Urothelium cell line (cell line): ENCODE results near the gene AGPAT4.
"Not testable (repeated sequence)": the region's sequence is repeated elsewhere in the genome, so short reads cannot be mapped to it uniquely, and the experiment has no call there.

Experiments
- DNase-seq: peaks from one replicate; pipeline ENCODE4 v3.0.0; 2011; ENCODE audit warnings: low spot score, mixed read lengths
- FAIRE-seq: peaks from 2 replicates; lab custom pipeline; 2011; peaks lifted over from hg19 to GRCh38; lab: Jason Lieb, UNC

AGPAT4 gene

DNA sequence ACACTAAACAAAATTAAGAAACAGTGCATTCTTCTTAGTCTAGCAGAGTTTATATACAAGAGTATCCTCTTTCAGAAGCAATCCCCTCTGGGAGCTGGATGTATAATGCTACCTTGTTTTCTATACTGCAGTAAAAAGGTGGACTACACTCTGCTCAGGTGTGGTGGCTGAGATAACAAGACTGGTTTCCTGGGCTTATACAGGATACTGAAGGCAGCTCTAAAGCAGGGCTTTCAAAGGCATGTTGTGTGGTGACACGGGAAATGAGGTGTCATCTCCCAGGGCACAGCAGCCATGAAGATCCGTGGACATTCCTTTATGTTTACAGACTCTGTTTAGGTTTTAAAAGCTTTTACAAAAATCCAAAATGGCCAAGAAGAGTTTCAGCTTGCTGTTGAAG is 145.6 kb downstream of the AGPAT4 start:
- DNase-seq (no peak), FAIRE-seq (no peak)

- FAIRE-seq (no peak), DNase-seq (no peak)
Observed at GRCh38 chr6:161127071-161127740, 146.7 kb downstream of the AGPAT4 start.

DNA sequence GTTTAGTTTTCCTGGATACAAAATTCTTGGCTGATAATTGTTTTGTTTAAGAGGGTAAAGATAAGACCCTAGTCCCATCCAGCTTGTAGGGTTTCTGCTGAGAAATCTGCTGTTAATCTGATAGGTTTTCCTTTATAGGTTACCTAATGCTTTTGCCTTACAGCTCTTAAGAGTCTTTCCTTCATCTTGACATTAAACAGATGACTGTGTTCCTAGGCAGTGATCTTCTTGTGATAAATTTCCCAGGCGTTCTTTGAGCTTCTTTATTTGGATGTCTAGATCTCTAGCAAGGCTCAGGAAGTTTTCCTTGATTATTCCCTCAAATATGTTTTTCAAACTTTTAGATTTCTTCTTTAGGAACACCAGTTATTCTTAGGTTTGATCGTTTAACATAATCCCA is 148.3 kb downstream of the AGPAT4 start:
- no peak for FAIRE-seq
- no peak for DNase-seq

- FAIRE-seq, DNase-seq: not testable (repeated sequence)
Observed at GRCh38 chr6:161123319-161123718, 150.5 kb downstream of the AGPAT4 start.

- DNase-seq (no peak), FAIRE-seq (no peak)
Observed at GRCh38 chr6:161117942-161118341, 155.9 kb downstream of the AGPAT4 start.

DNA sequence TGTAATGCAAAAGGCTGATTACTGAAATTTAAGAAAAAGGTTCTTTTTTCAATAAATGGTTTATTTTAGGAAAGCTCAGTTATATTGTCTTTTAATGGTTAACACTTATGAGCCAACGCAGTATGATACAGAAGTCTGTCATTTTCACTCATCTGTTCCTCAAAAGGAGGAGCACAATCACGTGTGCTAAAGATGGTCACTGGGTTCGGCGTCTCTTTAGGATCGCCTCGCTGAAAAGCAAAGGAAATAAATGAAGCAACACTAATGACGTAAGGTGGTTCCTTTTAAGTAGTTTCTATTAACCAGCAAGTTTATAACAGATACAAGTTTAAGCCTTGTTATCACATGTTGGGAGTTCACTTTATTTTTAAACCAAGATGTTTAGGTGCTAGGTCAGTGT is 156.6 kb downstream of the AGPAT4 start:
- no peak for DNase-seq

DNA sequence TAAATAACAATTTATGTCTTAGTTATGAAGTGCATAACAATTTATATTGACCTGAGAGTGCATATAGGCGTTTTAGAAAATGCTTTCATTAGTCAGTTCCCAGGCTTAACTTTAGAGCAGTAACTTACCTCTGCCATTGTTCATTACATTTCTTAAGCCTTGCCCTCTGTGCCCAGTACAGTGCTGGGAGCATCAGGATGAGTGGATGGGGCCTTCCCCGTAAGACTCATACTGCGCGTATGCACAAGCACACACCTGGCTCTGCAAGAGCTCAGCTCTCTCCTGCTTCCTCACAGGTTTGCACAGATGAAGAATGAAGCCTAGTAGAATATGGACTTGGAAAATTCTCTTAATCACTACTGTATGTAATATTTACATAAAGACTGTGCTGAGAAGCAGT is 157.3 kb downstream of the AGPAT4 start:
- DNase-seq = no peak
- no peak for FAIRE-seq

More for the DNA sequence above, 156.6 kb downstream of the AGPAT4 start:
- no peak for FAIRE-seq

GRCh38 chr6:161115468-161115867 is 158.4 kb downstream of the AGPAT4 start:
- DNase-seq (no peak), FAIRE-seq (no peak)

- no peak for DNase-seq
- FAIRE-seq = no peak
Observed at GRCh38 chr6:161111261-161111660, 162.6 kb downstream of the AGPAT4 start.

GRCh38 chr6:161110028-161110779 is 163.7 kb downstream of the AGPAT4 start:
- no peak for FAIRE-seq

DNA sequence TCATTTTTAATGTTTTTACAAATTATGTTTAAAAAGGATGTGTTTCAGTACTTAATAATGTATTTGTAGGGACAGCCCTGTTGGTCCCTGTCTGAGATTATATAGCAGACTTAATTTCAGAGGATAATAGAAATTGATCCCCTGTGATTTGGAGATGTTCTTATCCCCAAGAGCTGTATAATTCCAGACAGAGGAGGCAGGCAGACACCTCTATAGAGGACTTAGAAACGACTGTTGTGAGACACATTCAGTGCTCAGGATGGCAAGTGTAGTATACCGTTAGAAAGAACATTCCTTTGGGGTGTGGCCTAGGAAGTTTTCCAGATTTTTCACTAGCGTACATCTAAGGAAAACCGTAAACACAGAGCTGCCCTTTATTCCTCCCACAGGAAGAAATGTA is 164.5 kb downstream of the AGPAT4 start:
- no peak for DNase-seq
- FAIRE-seq = no peak

More at GRCh38 chr6:161110028-161110779, 163.7 kb downstream of the AGPAT4 start:
- no peak for DNase-seq

DNA sequence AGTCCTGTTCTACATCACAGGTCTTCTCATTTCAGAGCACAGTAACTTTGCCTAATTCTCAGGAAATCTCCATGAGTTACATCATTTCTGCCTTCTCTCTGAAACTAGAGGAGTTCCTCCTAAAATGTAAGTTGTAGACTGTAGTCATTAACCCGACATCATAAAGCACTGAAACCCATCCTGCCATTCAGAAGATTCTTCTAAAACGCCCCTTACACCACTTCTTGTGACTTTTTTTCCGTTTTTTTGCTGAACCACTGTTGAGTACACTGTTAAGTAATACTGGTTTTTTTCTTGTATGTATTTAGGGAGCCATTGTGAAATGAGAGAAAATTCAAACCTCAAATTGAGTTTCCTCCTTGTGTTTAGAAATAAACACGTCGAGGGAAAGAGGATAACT is 164.9 kb downstream of the AGPAT4 start:
- no peak for DNase-seq
- no peak for FAIRE-seq

DNA sequence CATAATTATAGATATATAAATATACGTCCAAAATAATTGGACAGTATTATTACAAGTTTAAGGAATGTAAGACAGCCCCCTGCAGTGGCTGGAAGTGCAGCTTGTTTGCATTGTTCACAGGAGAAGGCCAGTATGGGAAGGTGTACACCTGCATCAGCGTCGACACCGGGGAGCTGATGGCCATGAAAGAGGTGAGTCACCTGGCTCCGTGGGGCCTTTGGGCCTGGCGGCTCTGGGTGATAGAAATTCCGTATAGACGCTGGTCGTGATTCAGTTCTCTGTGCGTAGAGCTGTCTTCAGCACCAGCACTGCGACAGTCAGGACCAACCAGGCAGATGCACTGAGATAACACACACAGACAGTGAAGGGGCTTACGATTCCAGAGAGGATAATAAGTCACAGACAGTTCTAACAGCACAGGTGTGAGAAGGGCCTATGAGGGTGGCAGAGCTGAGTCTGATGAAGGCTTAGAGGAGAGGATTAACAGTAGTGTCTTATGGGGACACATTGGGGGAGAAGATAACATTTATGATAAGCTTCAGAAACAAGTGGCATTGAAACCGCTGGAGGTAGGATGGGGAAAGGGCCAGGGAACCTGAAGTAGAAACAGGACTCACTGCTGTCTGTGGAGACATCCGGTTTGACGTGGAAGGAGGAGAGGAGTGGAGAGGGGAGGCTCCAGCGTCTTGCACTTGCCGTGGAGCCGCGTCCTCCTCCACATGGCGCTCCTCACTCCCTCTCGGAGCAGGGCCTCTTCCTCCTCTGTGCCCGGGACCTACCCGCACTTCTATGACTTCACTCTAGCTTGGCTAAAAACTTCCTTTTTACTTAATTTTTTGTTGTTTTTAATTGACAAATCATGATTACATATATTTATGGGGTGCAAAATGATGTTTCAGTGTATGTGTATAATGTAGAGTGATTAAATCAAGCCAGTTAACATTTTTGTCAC is 165.8 kb downstream of the AGPAT4 start:
- FAIRE-seq (no peak), DNase-seq (no peak)

DNA sequence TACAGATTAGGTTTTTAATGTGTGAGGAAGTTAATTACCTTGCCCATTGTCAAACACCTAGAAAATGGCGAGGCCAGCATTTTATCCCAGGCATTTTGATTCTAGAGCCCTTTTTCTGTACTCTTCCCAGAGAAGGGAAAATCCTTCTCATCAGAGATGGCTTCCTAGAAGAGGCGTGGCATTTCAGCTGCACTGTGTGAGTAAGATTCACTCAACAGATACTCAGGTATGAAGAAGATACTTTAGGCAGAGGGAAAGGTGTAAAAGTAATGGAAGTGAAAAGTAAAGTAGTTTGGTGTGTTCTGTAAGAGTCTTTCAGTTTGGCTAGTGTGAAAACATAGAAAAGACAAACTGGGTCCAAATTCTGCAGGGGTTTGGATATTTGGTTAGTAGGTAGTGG is 168.5 kb downstream of the AGPAT4 start:
- no peak for FAIRE-seq
- DNase-seq = no peak

- DNase-seq (no peak), FAIRE-seq (no peak)
Observed at GRCh38 chr6:161104966-161105365, 168.9 kb downstream of the AGPAT4 start.

GRCh38 chr6:161103475-161103874 is 170.4 kb downstream of the AGPAT4 start:
- FAIRE-seq (no peak), DNase-seq (no peak)

DNA sequence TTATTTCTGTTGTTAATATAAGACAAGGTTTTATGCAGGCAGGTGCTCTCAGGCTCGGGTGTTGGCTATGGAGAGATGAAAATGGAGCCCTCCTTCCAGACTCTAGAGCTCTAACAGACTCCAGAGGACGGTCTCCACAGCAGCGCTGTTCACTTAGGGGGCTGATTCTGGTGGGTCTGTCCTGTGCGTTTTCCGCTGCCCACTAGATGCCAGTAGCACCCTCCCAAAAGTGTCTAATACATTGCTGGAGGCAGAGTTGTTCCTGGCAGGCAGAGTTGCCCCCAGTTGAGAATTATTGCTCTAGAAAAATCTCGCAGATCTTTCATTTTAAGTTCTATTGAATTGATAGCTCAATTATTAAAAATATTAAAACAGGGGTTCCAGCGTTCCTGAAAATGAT is 172.3 kb downstream of the AGPAT4 start:
- FAIRE-seq (no peak), DNase-seq (no peak)

GRCh38 chr6:161100072-161100471 is 173.8 kb downstream of the AGPAT4 start:
- DNase-seq = no peak
- FAIRE-seq = no peak

DNA sequence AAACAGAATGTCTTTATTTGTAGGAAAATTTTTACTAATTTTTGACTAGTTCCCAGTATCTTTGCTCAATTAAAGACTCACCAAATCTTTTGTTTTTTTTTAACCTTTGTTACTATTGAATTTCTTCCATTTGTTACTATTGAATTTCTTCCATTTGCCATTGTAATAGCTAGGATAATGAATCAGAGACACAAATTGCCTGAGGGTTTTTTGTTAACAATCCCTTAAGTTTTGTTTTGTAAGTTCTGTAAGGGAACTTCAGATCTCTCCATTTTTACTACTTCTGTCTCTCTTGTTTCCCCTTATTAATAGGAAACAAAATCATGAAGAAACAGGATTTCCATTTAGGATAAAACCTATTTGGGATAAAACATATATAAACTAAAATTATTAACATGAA is 177.9 kb downstream of the AGPAT4 start:
- FAIRE-seq (no peak), DNase-seq (no peak)

DNA sequence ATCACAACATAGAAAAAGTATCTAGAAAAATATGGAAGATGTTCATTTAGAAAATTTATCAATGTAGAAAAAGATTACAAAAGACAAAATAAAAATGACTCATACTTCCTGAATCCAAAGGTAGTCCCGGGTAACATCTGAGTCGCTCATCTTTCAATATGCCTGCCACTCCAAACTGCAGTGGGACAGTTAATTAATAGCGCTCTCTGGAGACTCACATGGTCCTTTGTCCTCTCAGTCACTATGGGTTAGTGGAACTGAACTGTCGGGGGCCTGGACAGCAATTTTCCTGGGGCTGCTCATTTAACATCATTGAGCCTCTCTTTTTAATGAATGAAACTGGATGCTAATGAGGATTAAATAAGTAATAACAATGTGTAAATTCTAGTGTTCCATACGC is 178.9 kb downstream of the AGPAT4 start:
- FAIRE-seq (no peak), DNase-seq (no peak)

DNA sequence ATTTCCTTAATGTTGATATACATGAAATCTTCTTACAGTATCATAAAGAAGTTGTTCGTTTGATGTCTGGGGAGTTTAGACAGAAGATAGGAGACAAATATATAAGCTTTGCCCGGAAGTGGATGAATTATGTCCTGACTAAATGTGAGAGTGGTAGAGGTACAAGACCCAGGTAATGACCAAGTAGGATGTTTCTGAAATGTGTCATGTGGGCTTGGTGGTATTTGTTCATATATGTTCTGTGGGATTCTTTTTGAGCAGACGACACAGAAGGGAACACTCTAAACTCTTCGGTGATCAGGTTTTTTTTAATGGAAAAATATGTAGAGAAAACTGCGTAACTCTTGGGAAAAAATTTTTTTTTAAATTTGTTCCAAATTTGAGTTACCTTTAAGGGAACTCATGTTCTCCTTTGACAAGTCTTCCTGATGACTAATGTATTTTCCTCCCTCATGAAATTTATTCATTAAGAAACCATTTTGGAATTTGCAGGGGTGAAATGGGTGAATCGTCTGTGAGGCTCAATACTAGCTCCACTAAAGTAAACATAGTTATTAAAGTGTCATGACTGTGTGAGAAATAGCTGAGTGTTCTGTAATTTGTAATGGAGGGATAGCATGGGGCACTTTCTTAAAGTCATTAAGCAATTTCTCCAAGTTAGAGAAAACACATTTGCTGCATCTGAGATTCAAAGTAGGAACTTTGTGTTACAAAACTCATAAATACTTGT is 181.7 kb downstream of the AGPAT4 start:
- DNase-seq (no peak), FAIRE-seq (no peak)
